Panc1 (cell line): ENCODE measurements around the gene CDRT15. TPM values are rescaled to one million over a fixed set of nuclear protein-coding genes. Genes with fewer than 3 reads are reported as not detected.

Experiments used
- ATAC-seq: fragments of 200-7000 bp; cut with Tn5 transposase; 2 replicates; pipeline ENCODE4 v1.9.1; 2020; ENCODE audit warnings: mild to moderate bottlenecking, moderate library complexity
- BruUV-seq: library from RNA; stranded (reverse); fragments of 400-500 nt; replicated peaks from 2 replicates; lab custom pipeline; 2021; lab: Mats Ljungman, UMichigan
- CTCF ChIA-PET: fragments of 300-600 bp; sonication (Branson Sonifier 250); formaldehyde crosslinking; loops from one replicate; lab custom pipeline; 2022; ENCODE audit warnings: antibody characterized with exemption; lab: Charles Lee
- POLR2A ChIA-PET: fragments of 300-600 bp; sonication (Branson Sonifier 250); formaldehyde crosslinking; loops from one replicate; lab custom pipeline; 2022; ENCODE audit warnings: antibody characterized with exemption; lab: Charles Lee
- DNase-seq: peaks from one replicate; pipeline ENCODE4 v3.0.0-alpha.2; 2010; ENCODE audit warnings: low read depth, low spot score
- H3K27ac ChIP-seq: 2 replicates; pipeline ENCODE4 v1.5.1; 2011; ENCODE audit warnings: mild to moderate bottlenecking, low read length, inconsistent platforms
- H3K27me3 ChIP-seq: fragments of 200-500 bp; sonication (Bioruptor generic); 2 replicates; pipeline ENCODE4 v1.6.0; 2014; ENCODE audit warnings: low read length, inconsistent platforms; ENCODE audit not compliant: control insufficient read depth, insufficient read depth
- H3K36me3 ChIP-seq: fragments of 200-500 bp; sonication (Bioruptor generic); 2 replicates; pipeline ENCODE4 v1.5.1; 2014; ENCODE audit warnings: inconsistent platforms, mild to moderate bottlenecking, low read length, moderate library complexity; ENCODE audit not compliant: control insufficient read depth, insufficient read depth
- H3K4me1 ChIP-seq: 2 replicates; pipeline ENCODE4 v1.5.1; 2011; ENCODE audit warnings: inconsistent platforms, mild to moderate bottlenecking, low read length, moderate library complexity; ENCODE audit not compliant: control insufficient read depth, insufficient read depth
- H3K4me3 ChIP-seq, 2 experiments: 2 replicates each; pipeline ENCODE4 v1.5.1; 2011 to 2012; ENCODE audit warnings: low read depth in 2 of 2, low read length in 2 of 2, mild to moderate bottlenecking in 2 of 2, inconsistent platforms in 1 of 2, moderate library complexity in 1 of 2
- H3K9me3 ChIP-seq: fragments of 200-500 bp; sonication (Bioruptor generic); 2 replicates; pipeline ENCODE4 v1.5.1; 2014; ENCODE audit warnings: low read depth, mild to moderate bottlenecking, inconsistent platforms, low read length, moderate library complexity; ENCODE audit not compliant: control insufficient read depth, insufficient read depth
- CTCF ChIP-seq: fragments of 450-650 bp; IDR thresholded peaks from 2 replicates; pipeline ENCODE4 v1.5.1; 2017; ENCODE audit warnings: mild to moderate bottlenecking
- POLR2AphosphoS5 ChIP-seq: IDR thresholded peaks from 2 replicates; pipeline ENCODE4 v1.6.1; 2012; ENCODE audit warnings: mild to moderate bottlenecking, low read depth, low read length, moderate library complexity
- SIN3A ChIP-seq: IDR thresholded peaks from 2 replicates; pipeline ENCODE4 v1.6.1; 2012; ENCODE audit warnings: low read depth, mild to moderate bottlenecking, low read length, moderate library complexity, borderline replicate concordance; ENCODE audit not compliant: insufficient read depth
- TCF7L2 ChIP-seq: IDR thresholded peaks from 2 replicates; pipeline ENCODE4 v1.6.1; 2011; ENCODE audit warnings: mild to moderate bottlenecking, low read depth, low read length, inconsistent platforms
- in situ Hi-C: cut with HindIII; loops from 2 replicates; pipeline ENCODE4 v1.10.0; 2016; ENCODE audit warnings: low sequenced_read_pairs, low pct_unique_long_range_greater_than_20kb
- intact Hi-C: fragments of 100-400 bp; cut with micrococcal nuclease; formaldehyde crosslinking; loops from one replicate; pipeline ENCODE4 v1.10.0; 2022; ENCODE audit not compliant: unreplicated experiment
- total RNA-seq: library from RNA; stranded (reverse); gene quantifications from one replicate; pipeline ENCODE4 v1.2.1, GENCODE V29; 2021; ENCODE audit not compliant: unreplicated experiment
- TF ChIP-seq, protein P1 (sequence below), 2 experiments: IDR thresholded peaks; 2 replicates each; pipeline ENCODE4 v1.6.1; 2011 to 2012; ENCODE audit warnings: low read depth in 2 of 2, control low read depth in 1 of 2, low read length in 1 of 2, mild to moderate bottlenecking in 1 of 2, moderate library complexity in 1 of 2; ENCODE audit not compliant: insufficient read depth in 1 of 2

The CDRT15 gene
- total RNA-seq, 1 experiment from 2014 or later, result not detected

DNA sequence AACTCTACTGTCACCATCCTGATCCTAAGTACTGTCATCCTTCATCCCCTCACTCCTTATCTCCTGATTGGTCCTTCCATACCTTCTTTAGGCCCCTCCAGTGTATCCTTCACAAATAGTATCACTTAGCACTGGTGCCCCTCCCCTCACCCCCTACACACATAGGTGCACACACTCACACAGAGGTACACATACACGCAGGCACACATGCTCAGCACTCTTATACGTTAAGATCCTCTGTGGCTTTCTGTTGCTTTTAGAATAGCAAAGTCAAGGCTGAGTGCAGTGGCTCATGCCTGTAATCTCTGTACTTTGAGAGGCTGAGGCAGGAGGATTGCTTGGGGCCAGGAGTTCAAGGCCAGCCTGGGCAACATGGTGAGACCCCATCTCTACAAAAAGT lies 32.1 kb downstream of the CDRT15 start:
- ChIA-PET POLR2A (no interaction called here), CTCF (no interaction called here)
- no TSS peak for BruUV-seq
- intact Hi-C loops, result no loop called here
- no peaks in the 10 kb centered on the region for H3K9me3 ChIP-seq
- in situ Hi-C loops, result no loop called here
- TF ChIP-seq, protein P1, sequence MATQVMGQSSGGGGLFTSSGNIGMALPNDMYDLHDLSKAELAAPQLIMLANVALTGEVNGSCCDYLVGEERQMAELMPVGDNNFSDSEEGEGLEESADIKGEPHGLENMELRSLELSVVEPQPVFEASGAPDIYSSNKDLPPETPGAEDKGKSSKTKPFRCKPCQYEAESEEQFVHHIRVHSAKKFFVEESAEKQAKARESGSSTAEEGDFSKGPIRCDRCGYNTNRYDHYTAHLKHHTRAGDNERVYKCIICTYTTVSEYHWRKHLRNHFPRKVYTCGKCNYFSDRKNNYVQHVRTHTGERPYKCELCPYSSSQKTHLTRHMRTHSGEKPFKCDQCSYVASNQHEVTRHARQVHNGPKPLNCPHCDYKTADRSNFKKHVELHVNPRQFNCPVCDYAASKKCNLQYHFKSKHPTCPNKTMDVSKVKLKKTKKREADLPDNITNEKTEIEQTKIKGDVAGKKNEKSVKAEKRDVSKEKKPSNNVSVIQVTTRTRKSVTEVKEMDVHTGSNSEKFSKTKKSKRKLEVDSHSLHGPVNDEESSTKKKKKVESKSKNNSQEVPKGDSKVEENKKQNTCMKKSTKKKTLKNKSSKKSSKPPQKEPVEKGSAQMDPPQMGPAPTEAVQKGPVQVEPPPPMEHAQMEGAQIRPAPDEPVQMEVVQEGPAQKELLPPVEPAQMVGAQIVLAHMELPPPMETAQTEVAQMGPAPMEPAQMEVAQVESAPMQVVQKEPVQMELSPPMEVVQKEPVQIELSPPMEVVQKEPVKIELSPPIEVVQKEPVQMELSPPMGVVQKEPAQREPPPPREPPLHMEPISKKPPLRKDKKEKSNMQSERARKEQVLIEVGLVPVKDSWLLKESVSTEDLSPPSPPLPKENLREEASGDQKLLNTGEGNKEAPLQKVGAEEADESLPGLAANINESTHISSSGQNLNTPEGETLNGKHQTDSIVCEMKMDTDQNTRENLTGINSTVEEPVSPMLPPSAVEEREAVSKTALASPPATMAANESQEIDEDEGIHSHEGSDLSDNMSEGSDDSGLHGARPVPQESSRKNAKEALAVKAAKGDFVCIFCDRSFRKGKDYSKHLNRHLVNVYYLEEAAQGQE (IDR thresholded peaks at IDR 0.05; ENCODE audit: insufficient read depth in 1 of 2, low read depth in 2 of 2, low read length in 1 of 2), result no peak
- TF ChIP-seq SIN3A, result no peak
- TF ChIP-seq TCF7L2, result no peak
- no peak for TF ChIP-seq CTCF
- TF ChIP-seq POLR2AphosphoS5, result no peak
- no peaks in the 10 kb centered on the region for H3K36me3 ChIP-seq
- DNase-seq (no peak), ATAC-seq (no peak)
- H3K27me3 ChIP-seq, result no peaks in the 10 kb centered on the region
- no peaks in the 10 kb centered on the region for H3K4me1 ChIP-seq
- H3K27ac ChIP-seq, result no peak overlapping the region
- H3K4me3 ChIP-seq, result no peak overlapping the region

- TF ChIP-seq SIN3A (no peak), POLR2AphosphoS5 (no peak), TCF7L2 (no peak), CTCF (no peak)
- TF ChIP-seq, protein P1 (IDR thresholded peaks at IDR 0.05; ENCODE audit: insufficient read depth in 1 of 2, low read depth in 2 of 2, low read length in 1 of 2), result no peak
- BruUV-seq, result no TSS peak
- Histone ChIP-seq H3K4me1 (no peaks in the 10 kb centered on the region), H3K27me3 (no peaks in the 10 kb centered on the region), H3K36me3 (no peaks in the 10 kb centered on the region), H3K27ac (no peak overlapping the region), H3K4me3 (no peak overlapping the region), H3K9me3 (no peaks in the 10 kb centered on the region)
- DNase-seq (no peak), ATAC-seq (no peak)
- intact Hi-C loops, result no loop called here
- in situ Hi-C loops, result no loop called here
- ChIA-PET POLR2A (no interaction called here), CTCF (no interaction called here)
Observed at GRCh38 chr17:14204084-14204483, 32.6 kb downstream of the CDRT15 start.
